SK-N-SH treated with all-trans-retinoic acid at 6 μM for 48 hours (cell line): ENCODE results near the gene GSTM3.
"Not testable (repeated sequence)": the region's sequence is repeated elsewhere in the genome, so short reads cannot be mapped to it uniquely, and the experiment has no call there.

Experiments
- ATAC-seq: fragments of 200-7000 bp; cut with Tn5 transposase; 3 replicates; pipeline ENCODE4 v1.9.1; 2020; ENCODE audit warnings: mild to moderate bottlenecking, moderate library complexity
- ARNTL ChIP-seq: fragments of 450-650 bp; formaldehyde crosslinking; IDR thresholded peaks from 2 replicates; pipeline ENCODE4 v1.5.0; 2020; ENCODE audit warnings: low read depth, mild to moderate bottlenecking, moderate library complexity, borderline replicate concordance
- BACH2 ChIP-seq: fragments of 250-450 bp; sonication (Bioruptor Pico); IDR thresholded peaks from 2 replicates; pipeline ENCODE4 v1.9.0; 2021; ENCODE audit warnings: mild to moderate bottlenecking, borderline replicate concordance
- CREB5 ChIP-seq: fragments of 250-450 bp; sonication (Bioruptor Pico); IDR thresholded peaks from 2 replicates; pipeline ENCODE4 v1.5.1; 2020; ENCODE audit warnings: low read depth, mild to moderate bottlenecking, moderate library complexity
- CSDC2 ChIP-seq: fragments of 250-450 bp; sonication (Bioruptor Pico); IDR thresholded peaks from 2 replicates; pipeline ENCODE4 v1.5.0; 2020; ENCODE audit warnings: mild to moderate bottlenecking, moderate library complexity
- CSRNP3 ChIP-seq: fragments of 250-450 bp; sonication (Bioruptor Pico); IDR thresholded peaks from 2 replicates; pipeline ENCODE4 v1.5.1; 2021; ENCODE audit warnings: mild to moderate bottlenecking, moderate library complexity
- ESRRG ChIP-seq: fragments of 250-450 bp; sonication (Bioruptor Pico); IDR thresholded peaks from 2 replicates; pipeline ENCODE4 v1.6.1; 2021; ENCODE audit warnings: mild to moderate bottlenecking
- GLIS3 ChIP-seq: fragments of 250-450 bp; sonication (Bioruptor Pico); IDR thresholded peaks from 2 replicates; pipeline ENCODE4 v1.5.0; 2020; ENCODE audit warnings: mild to moderate bottlenecking, moderate library complexity
- ISL1 ChIP-seq: fragments of 250-450 bp; sonication (Bioruptor Pico); IDR thresholded peaks from 2 replicates; pipeline ENCODE4 v2.1.2; 2022; ENCODE audit warnings: mild to moderate bottlenecking, moderate library complexity
- OSR1 ChIP-seq: fragments of 250-450 bp; sonication (Bioruptor Pico); IDR thresholded peaks from 2 replicates; pipeline ENCODE4 v1.8.0; 2022; ENCODE audit warnings: moderate library complexity, mild to moderate bottlenecking, inconsistent platforms
- PATZ1 ChIP-seq: fragments of 250-450 bp; sonication (Bioruptor Pico); IDR thresholded peaks from 2 replicates; pipeline ENCODE4 v1.8.0; 2020; ENCODE audit warnings: mild to moderate bottlenecking, moderate library complexity, borderline replicate concordance
- PPARA ChIP-seq: fragments of 250-450 bp; sonication (Bioruptor Pico); IDR thresholded peaks from 2 replicates; pipeline ENCODE4 v1.5.0; 2020; ENCODE audit warnings: mild to moderate bottlenecking, borderline replicate concordance
- RARB ChIP-seq: fragments of 250-450 bp; sonication (Bioruptor Pico); IDR thresholded peaks from 2 replicates; pipeline ENCODE4 v1.8.0; 2021; ENCODE audit warnings: mild to moderate bottlenecking, moderate library complexity
- SNAI2 ChIP-seq: fragments of 250-450 bp; sonication (Bioruptor Pico); IDR thresholded peaks from 2 replicates; pipeline ENCODE4 v1.5.0; 2020; ENCODE audit warnings: mild to moderate bottlenecking, moderate library complexity
- TCF4 ChIP-seq: fragments of 250-450 bp; sonication (Bioruptor Pico); IDR thresholded peaks from 2 replicates; pipeline ENCODE4 v1.8.0; 2021; ENCODE audit warnings: mild to moderate bottlenecking, moderate library complexity, borderline replicate concordance
- TOX ChIP-seq: fragments of 250-450 bp; sonication (Bioruptor Pico); IDR thresholded peaks from 2 replicates; pipeline ENCODE4 v1.8.0; 2021; ENCODE audit warnings: mild to moderate bottlenecking, moderate library complexity, borderline replicate concordance
- TSHZ2 ChIP-seq: fragments of 250-450 bp; sonication (Bioruptor Pico); IDR thresholded peaks from 2 replicates; pipeline ENCODE4 v1.5.0; 2020; ENCODE audit warnings: mild to moderate bottlenecking, moderate library complexity
- ZC3H10 ChIP-seq: fragments of 250-450 bp; sonication (Bioruptor Pico); IDR thresholded peaks from 2 replicates; pipeline ENCODE4 v1.5.1; 2021; ENCODE audit warnings: mild to moderate bottlenecking, moderate library complexity
- ZFP3 ChIP-seq: fragments of 250-450 bp; sonication (Bioruptor Pico); IDR thresholded peaks from 2 replicates; pipeline ENCODE4 v1.5.0; 2020; ENCODE audit warnings: mild to moderate bottlenecking, moderate library complexity
- ZNF565 ChIP-seq: fragments of 450-650 bp; formaldehyde crosslinking; conservative IDR thresholded peaks from 2 replicates; pipeline ENCODE4 v1.5.0; 2020; ENCODE audit warnings: low read depth, mild to moderate bottlenecking, moderate library complexity
- ZNF70 ChIP-seq: fragments of 450-650 bp; formaldehyde crosslinking; IDR thresholded peaks from 2 replicates; pipeline ENCODE4 v1.5.0; 2020; ENCODE audit warnings: mild to moderate bottlenecking, moderate library complexity
- ZNF8 ChIP-seq: fragments of 450-650 bp; formaldehyde crosslinking; IDR thresholded peaks from 2 replicates; pipeline ENCODE4 v1.5.0; 2020; ENCODE audit warnings: mild to moderate bottlenecking, moderate library complexity

Gene GSTM3

GRCh38 chr1:109712321-109712864, 28.4 kb downstream of the GSTM3 start:
- TF ChIP-seq ESRRG, result no peak
- TF ChIP-seq TSHZ2 (CRISPR knock-in tag), result no peak
- no peak for TF ChIP-seq ISL1 (CRISPR knock-in tag)
- TF ChIP-seq ZFP3, result no peak
- TF ChIP-seq OSR1, result no peak
- TF ChIP-seq ZNF565 (CRISPR knock-in tag), result no peak
- no peak for TF ChIP-seq CSDC2
- TF ChIP-seq TOX, result no peak
- TF ChIP-seq GLIS3 (CRISPR knock-in tag), result no peak
- no peak for TF ChIP-seq CSRNP3 (CRISPR knock-in tag)
- TF ChIP-seq TCF4 (CRISPR knock-in tag), result no peak
- TF ChIP-seq PATZ1 (CRISPR knock-in tag), result no peak
- TF ChIP-seq ZNF70 (CRISPR knock-in tag), result no peak
- TF ChIP-seq RARB (CRISPR knock-in tag), result no peak
- no peak for TF ChIP-seq PPARA (CRISPR knock-in tag)
- TF ChIP-seq SNAI2 (CRISPR knock-in tag), result no peak
- TF ChIP-seq BACH2 (CRISPR knock-in tag), result no peak
- no peak for TF ChIP-seq CREB5 (CRISPR knock-in tag)
- ATAC-seq, result no peak

- not testable (repeated sequence) for ATAC-seq
These were observed 29.1 kb downstream of the GSTM3 start, which contains the start of gene GSTM5 for GRCh38 chr1:109711593-109712320. Gene GSTM5 (plus strand): TSS chr1:109712251. CDS start chr1:109712313, 62 bp downstream.

GRCh38 chr1:109709822-109710221, 31.0 kb downstream of the GSTM3 start:
- ATAC-seq, result not testable (repeated sequence)

GRCh38 chr1:109708949-109709348, 31.9 kb downstream of the GSTM3 start:
- not testable (repeated sequence) for ATAC-seq

- no peak for ATAC-seq
- TF ChIP-seq OSR1 (no peak), ZFP3 (no peak), SNAI2 (CRISPR knock-in tag) (no peak), ARNTL (CRISPR knock-in tag) (no peak), TCF4 (CRISPR knock-in tag) (no peak), PPARA (CRISPR knock-in tag) (no peak), ZNF70 (CRISPR knock-in tag) (no peak), ZNF565 (CRISPR knock-in tag) (no peak), ZNF8 (no peak), ZC3H10 (CRISPR knock-in tag) (no peak), TOX (no peak)
- TF ChIP-seq, all 23 proteins: peak for 0
These were observed 35.4 kb downstream of the GSTM3 start for GRCh38 chr1:109705411-109705810.
